Right lobe of liver (tissue), 4 donors: ENCODE data around the gene PRND.

Experiments
- CTCF ChIP-seq, 4 donors: fragments of 200-600 bp in 3 of 4; fragments of 450-650 bp in 1 of 4; IDR thresholded peaks; one replicate each; pipeline versions ENCODE4 v1.5.1 to v1.8.0; 2016 to 2022; ENCODE audit warnings: antibody characterized with exemption in 4 of 4, mild to moderate bottlenecking in 2 of 4
- POLR2A ChIP-seq: fragments of 450-650 bp; IDR thresholded peaks from one replicate; pipeline ENCODE4 v1.6.1; 2017; ENCODE audit warnings: antibody characterized with exemption, mild to moderate bottlenecking
- donor health status: DM: no; HTN: no; CAD: no.
- donor health status: DM: no; HTN: no; CAD: no.
- donor health status: DM: no; HTN: yes; CAD: no.

GRCh38 chr20:4736875-4737274 lies 15.2 kb downstream of the PRND start:
- TF ChIP-seq CTCF (IDR thresholded peaks at IDR 0.05) (no peak), POLR2A (no peak)
